Inflammatory macrophage treated with lipopolysaccharide for 4 hours (primary cell): ENCODE data around the gene BRIP1.
"Not testable (repeated sequence)": the region's sequence is repeated elsewhere in the genome, so short reads cannot be mapped to it uniquely, and the experiment has no call there.

Experiments used
- DNase-seq: peaks from one replicate; pipeline ENCODE4 v3.0.0-alpha.2; 2020

BRIP1 gene

GRCh38 chr17:61862975-61863800, at the start of gene BRIP1:
Gene BRIP1 (minus strand): TSS chr17:61863528. CDS start chr17:61861539, 1,989 bp downstream.
- DNase-seq, result peak; percentile 94

- DNase-seq, result no peak
Observed at GRCh38 chr17:61908292-61909037, 45.1 kb upstream of the BRIP1 start.

GRCh38 chr17:61907361-61907760, 44.0 kb upstream of the BRIP1 start:
- no peak for DNase-seq

GRCh38 chr17:61904094-61904710, 40.9 kb upstream of the BRIP1 start:
- no peak for DNase-seq

- DNase-seq, result no peak
Observed at GRCh38 chr17:61903251-61903650, 39.9 kb upstream of the BRIP1 start.

- no peak for DNase-seq
Observed at GRCh38 chr17:61897548-61898180, 34.3 kb upstream of the BRIP1 start.

GRCh38 chr17:61895391-61895790, 32.1 kb upstream of the BRIP1 start:
- no peak for DNase-seq

GRCh38 chr17:61894310-61894709, 31.0 kb upstream of the BRIP1 start:
- not testable (repeated sequence) for DNase-seq

- not testable (repeated sequence) for DNase-seq
Observed at GRCh38 chr17:61887733-61888132, 24.4 kb upstream of the BRIP1 start.

- not testable (repeated sequence) for DNase-seq
Observed at GRCh38 chr17:61885865-61886264, 22.5 kb upstream of the BRIP1 start.

GRCh38 chr17:61884864-61885263, 21.5 kb upstream of the BRIP1 start:
- no peak for DNase-seq

- no peak for DNase-seq
Observed at GRCh38 chr17:61880589-61881102, 17.3 kb upstream of the BRIP1 start.

- no peak for DNase-seq
Observed at GRCh38 chr17:61878984-61879612, 15.8 kb upstream of the BRIP1 start.

GRCh38 chr17:61878520-61878919, 15.2 kb upstream of the BRIP1 start:
- DNase-seq, result no peak

- DNase-seq, result no peak
Observed at GRCh38 chr17:61877837-61878236, 14.5 kb upstream of the BRIP1 start.

- DNase-seq, result no peak
Observed at GRCh38 chr17:61875804-61876203, 12.5 kb upstream of the BRIP1 start.

- no peak for DNase-seq
Observed at GRCh38 chr17:61875285-61875684, 12.0 kb upstream of the BRIP1 start.

GRCh38 chr17:61874075-61874474, 10.7 kb upstream of the BRIP1 start:
- DNase-seq, result no peak

GRCh38 chr17:61872099-61872498, 8.8 kb upstream of the BRIP1 start:
- no peak for DNase-seq

- DNase-seq, result no peak
Observed at GRCh38 chr17:61869138-61869537, 5.8 kb upstream of the BRIP1 start.

- DNase-seq, result no peak
Observed at GRCh38 chr17:61868074-61868473, 4.7 kb upstream of the BRIP1 start.

GRCh38 chr17:61867033-61867432, 3.7 kb upstream of the BRIP1 start:
- no peak for DNase-seq

GRCh38 chr17:61863801-61864126, 436 bp upstream of the BRIP1 start:
- no peak for DNase-seq
